Heart left ventricle (tissue), 13 donors: ENCODE results near the gene RHO.

Source experiments
- POLR2A ChIP-seq, 2 donors: fragments of 450-650 bp; IDR thresholded peaks; one replicate each; pipeline ENCODE4 v1.6.1; 2017; ENCODE audit warnings: antibody characterized with exemption in 2 of 2, mild to moderate bottlenecking in 2 of 2, moderate library complexity in 2 of 2
- TF ChIP-seq, protein P1 (sequence below), 12 donors: fragments of 200-600 bp; sonication (generic) in 4 of 12; IDR thresholded peaks; one replicate each; pipeline versions ENCODE4 v1.5.0 to v1.8.0; 2018 to 2022; ENCODE audit warnings: antibody characterized with exemption in 12 of 12, mild to moderate bottlenecking in 5 of 12
- donor health status: ischemic (EF 13 %, LVEDD 7.1; RV severe dilation, severe dysfunction).
- donor health status: DM: no; HTN: yes; CAD: no.
- donor health status: DM: no; HTN: no; CAD: no.
- donor health status: ischemic (EF 25% LVEDD 6.9; RV normal size, moderate dysfunction).
- donor health status: ischemic (EF 25% LVEDD 5.7; RV mildly dilated, moderate dysfunction).
- donor health status: ischemic (EF 35%, LVEDD 5.7; RV mildly dilated, moderate dysfunction).
- donor health status: nonischemic (EF 11% LVEDD 7.7; RV severe dilation, severe dysfunction).
- donor health status: DM: yes; HTN: yes; CAD: no.
- donor health status: PGD.
- donor health status: ischemic (EF 29% LVEDD 5.4; RV normal size, mild dysfunction).
- donor health status: nonischemic (EF 23%, LVEDD 6.1; RV moderate dilation, normal function).

DNA sequence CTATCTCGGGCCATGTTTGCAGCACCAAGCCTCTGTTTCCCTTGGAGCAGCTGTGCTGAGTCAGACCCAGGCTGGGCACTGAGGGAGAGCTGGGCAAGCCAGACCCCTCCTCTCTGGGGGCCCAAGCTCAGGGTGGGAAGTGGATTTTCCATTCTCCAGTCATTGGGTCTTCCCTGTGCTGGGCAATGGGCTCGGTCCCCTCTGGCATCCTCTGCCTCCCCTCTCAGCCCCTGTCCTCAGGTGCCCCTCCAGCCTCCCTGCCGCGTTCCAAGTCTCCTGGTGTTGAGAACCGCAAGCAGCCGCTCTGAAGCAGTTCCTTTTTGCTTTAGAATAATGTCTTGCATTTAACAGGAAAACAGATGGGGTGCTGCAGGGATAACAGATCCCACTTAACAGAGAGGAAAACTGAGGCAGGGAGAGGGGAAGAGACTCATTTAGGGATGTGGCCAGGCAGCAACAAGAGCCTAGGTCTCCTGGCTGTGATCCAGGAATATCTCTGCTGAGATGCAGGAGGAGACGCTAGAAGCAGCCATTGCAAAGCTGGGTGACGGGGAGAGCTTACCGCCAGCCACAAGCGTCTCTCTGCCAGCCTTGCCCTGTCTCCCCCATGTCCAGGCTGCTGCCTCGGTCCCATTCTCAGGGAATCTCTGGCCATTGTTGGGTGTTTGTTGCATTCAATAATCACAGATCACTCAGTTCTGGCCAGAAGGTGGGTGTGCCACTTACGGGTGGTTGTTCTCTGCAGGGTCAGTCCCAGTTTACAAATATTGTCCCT lies 1.2 kb downstream of the RHO start:
- TF ChIP-seq, protein P1, sequence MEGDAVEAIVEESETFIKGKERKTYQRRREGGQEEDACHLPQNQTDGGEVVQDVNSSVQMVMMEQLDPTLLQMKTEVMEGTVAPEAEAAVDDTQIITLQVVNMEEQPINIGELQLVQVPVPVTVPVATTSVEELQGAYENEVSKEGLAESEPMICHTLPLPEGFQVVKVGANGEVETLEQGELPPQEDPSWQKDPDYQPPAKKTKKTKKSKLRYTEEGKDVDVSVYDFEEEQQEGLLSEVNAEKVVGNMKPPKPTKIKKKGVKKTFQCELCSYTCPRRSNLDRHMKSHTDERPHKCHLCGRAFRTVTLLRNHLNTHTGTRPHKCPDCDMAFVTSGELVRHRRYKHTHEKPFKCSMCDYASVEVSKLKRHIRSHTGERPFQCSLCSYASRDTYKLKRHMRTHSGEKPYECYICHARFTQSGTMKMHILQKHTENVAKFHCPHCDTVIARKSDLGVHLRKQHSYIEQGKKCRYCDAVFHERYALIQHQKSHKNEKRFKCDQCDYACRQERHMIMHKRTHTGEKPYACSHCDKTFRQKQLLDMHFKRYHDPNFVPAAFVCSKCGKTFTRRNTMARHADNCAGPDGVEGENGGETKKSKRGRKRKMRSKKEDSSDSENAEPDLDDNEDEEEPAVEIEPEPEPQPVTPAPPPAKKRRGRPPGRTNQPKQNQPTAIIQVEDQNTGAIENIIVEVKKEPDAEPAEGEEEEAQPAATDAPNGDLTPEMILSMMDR (IDR thresholded peaks at IDR 0.05), result no peak
- no peak for TF ChIP-seq POLR2A (IDR thresholded peaks at IDR 0.05)
